ENCODE data around the gene GULP1.

GRCh38 chr2:188456114-188456909, 164.6 kb downstream of the GULP1 start:
- TF ChIP-seq FOXK1 (CRISPR knock-in tag; IDR thresholded peaks at IDR 0.05) (no peak), STAT6 (CRISPR knock-in tag; conservative IDR thresholded peaks at IDR 0.05; ENCODE audit: low read depth) (no peak), ATF6 (CRISPR knock-in tag; IDR thresholded peaks at IDR 0.05) (no peak), ZNF396 (CRISPR knock-in tag; IDR thresholded peaks at IDR 0.05; ENCODE audit: borderline replicate concordance) (no peak), CTCF (IDR thresholded peaks at IDR 0.05) (0 out of 2 replicates have a peak, but pooled peaks have one; percentile 32)

Data from WTC11 (cell line).